Activated CD4-positive, alpha-beta T cell treated with anti-CD3 and anti-CD28 coated beads, Interleukin-2, amount 50 U/mL, for 4 hours (primary cell): ENCODE measurements around the gene ARHGAP31.
"Not testable (repeated sequence)": the region's sequence is repeated elsewhere in the genome, so short reads cannot be mapped to it uniquely, and the experiment has no call there.

Source experiments
- DNase-seq, 2 experiments: peaks; one replicate each; pipeline ENCODE4 v3.0.0-alpha.2; 2020

Gene ARHGAP31

GRCh38 chr3:119352034-119352609 is 57.9 kb downstream of the ARHGAP31 start:
- peak; percentile 56 to 60 for DNase-seq

- no peak for DNase-seq
Measured at GRCh38 chr3:119352863-119353527, 58.8 kb downstream of the ARHGAP31 start.

- not testable (repeated sequence) for DNase-seq
Measured at GRCh38 chr3:119355608-119356007, 61.4 kb downstream of the ARHGAP31 start.

- DNase-seq: no peak
Measured at GRCh38 chr3:119356646-119357045, 62.5 kb downstream of the ARHGAP31 start.

GRCh38 chr3:119357190-119357589 is 63.0 kb downstream of the ARHGAP31 start:
- DNase-seq: no peak

- DNase-seq: no peak
Measured at GRCh38 chr3:119359476-119360326, 65.5 kb downstream of the ARHGAP31 start.

GRCh38 chr3:119360736-119361462 is 66.7 kb downstream of the ARHGAP31 start:
- no peak for DNase-seq

- no peak for DNase-seq
Measured at GRCh38 chr3:119362010-119362409, 67.8 kb downstream of the ARHGAP31 start.

GRCh38 chr3:119362940-119363725 is 69.0 kb downstream of the ARHGAP31 start:
- no peak for DNase-seq

- DNase-seq: no peak
Measured at GRCh38 chr3:119364401-119364800, 70.2 kb downstream of the ARHGAP31 start.

- DNase-seq: no peak
Measured at GRCh38 chr3:119365418-119365817, 71.2 kb downstream of the ARHGAP31 start.

- no peak for DNase-seq
Measured at GRCh38 chr3:119367000-119367399, 72.8 kb downstream of the ARHGAP31 start.

GRCh38 chr3:119368298-119368697 is 74.1 kb downstream of the ARHGAP31 start:
- no peak for DNase-seq

- DNase-seq: not testable (repeated sequence)
Measured at GRCh38 chr3:119371786-119372185, 77.6 kb downstream of the ARHGAP31 start.

- DNase-seq: no peak
Measured at GRCh38 chr3:119375106-119375505, 80.9 kb downstream of the ARHGAP31 start.

GRCh38 chr3:119375510-119375909 is 81.3 kb downstream of the ARHGAP31 start:
- no peak for DNase-seq

GRCh38 chr3:119376758-119377157 is 82.6 kb downstream of the ARHGAP31 start:
- no peak for DNase-seq

GRCh38 chr3:119378259-119378803 is 84.1 kb downstream of the ARHGAP31 start:
- DNase-seq: no peak

GRCh38 chr3:119380697-119381096 is 86.5 kb downstream of the ARHGAP31 start:
- DNase-seq: no peak

GRCh38 chr3:119382134-119382533 is 88.0 kb downstream of the ARHGAP31 start:
- no peak for DNase-seq

- DNase-seq: no peak
Measured at GRCh38 chr3:119388577-119388976, 94.4 kb downstream of the ARHGAP31 start.

GRCh38 chr3:119395923-119396358 is 101.8 kb downstream of the ARHGAP31 start:
- no peak for DNase-seq
